ENCODE measurements around the gene PLCZ1.

DNA sequence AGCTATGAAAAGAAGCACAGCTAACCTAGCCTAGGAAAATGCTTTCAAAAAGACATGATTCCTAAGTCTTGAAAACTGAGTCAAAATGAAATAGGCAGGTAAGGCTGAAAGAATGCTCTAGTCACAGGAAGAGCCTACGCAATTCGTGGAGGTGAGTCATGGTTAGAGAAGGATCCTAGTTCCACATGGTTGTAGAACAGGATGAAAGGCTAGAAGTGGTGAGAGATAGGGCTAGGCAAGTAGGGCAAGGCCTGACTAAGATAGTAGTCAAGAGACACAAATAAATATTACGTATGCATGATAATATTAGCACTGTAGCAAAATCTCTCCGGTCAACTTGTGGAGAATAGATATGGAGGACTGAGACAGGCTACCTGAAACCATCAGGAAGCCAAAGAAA, 47.2 kb downstream of the PLCZ1 start:
- TF ChIP-seq POLR2A (IDR thresholded peaks at IDR 0.05) (no peak), CTCF (IDR thresholded peaks at IDR 0.05) (no peak)

Data from upper lobe of left lung (tissue), 4 donors.